H1 (cell line): ENCODE results near the gene AOAH. TPM values are rescaled to one million over a fixed set of nuclear protein-coding genes. Genes with fewer than 3 reads are reported as not detected.

Source experiments
- CTCF ChIA-PET: fragments of 300-600 bp; sonication (Branson Sonifier 250); formaldehyde crosslinking; loops from one replicate; lab custom pipeline; 2021; ENCODE audit not compliant: partially characterized antibody; lab: Charles Lee
- POLR2A ChIA-PET: fragments of 300-600 bp; sonication (Branson Sonifier 250); formaldehyde crosslinking; loops from one replicate; lab custom pipeline; 2021; ENCODE audit warnings: inconsistent platforms; ENCODE audit not compliant: partially characterized antibody; lab: Charles Lee
- DNase-seq, 2 experiments: peaks; one replicate each; pipeline versions ENCODE4 v3.0.0 to v3.0.0-alpha.2; 2010 to 2022; ENCODE audit warnings: low spot score in 2 of 2, low read depth in 1 of 2, mixed read lengths in 1 of 2
- FAIRE-seq: peaks from 2 replicates; lab custom pipeline; 2011; peaks lifted over from hg19 to GRCh38; lab: Jason Lieb, UNC
- H2AFZ ChIP-seq: 2 replicates; pipeline ENCODE4 v1.8.1; 2012; ENCODE audit warnings: low read length, inconsistent platforms
- H2AK5ac ChIP-seq: 2 replicates; pipeline ENCODE4 v1.6.1; 2013; ENCODE audit warnings: low read depth, low read length
- H2BK120ac ChIP-seq: replicated peaks from 2 replicates; pipeline ENCODE3; 2013; ENCODE audit warnings: low read depth, low read length, inconsistent platforms
- H2BK12ac ChIP-seq: 2 replicates; pipeline ENCODE4 v1.6.1; 2013; ENCODE audit warnings: low read depth, low read length
- H2BK15ac ChIP-seq: 2 replicates; pipeline ENCODE4 v1.6.1; 2013; ENCODE audit warnings: low read length
- H2BK20ac ChIP-seq: 2 replicates; pipeline ENCODE4 v1.6.1; 2013; ENCODE audit warnings: low read length
- H2BK5ac ChIP-seq: 2 replicates; pipeline ENCODE4 v1.6.1; 2013; ENCODE audit warnings: low read depth, low read length
- H3K14ac ChIP-seq: 2 replicates; pipeline ENCODE4 v1.6.1; 2013; ENCODE audit warnings: inconsistent platforms; ENCODE audit not compliant: insufficient read length
- H3K18ac ChIP-seq: 2 replicates; pipeline ENCODE4 v1.6.1; 2013; ENCODE audit warnings: low read length; ENCODE audit errors: extremely low read depth
- H3K23ac ChIP-seq: 2 replicates; pipeline ENCODE4 v1.6.1; 2013; ENCODE audit warnings: inconsistent platforms; ENCODE audit not compliant: insufficient read length
- H3K23me2 ChIP-seq: 2 replicates; pipeline ENCODE4 v1.6.1; 2013; ENCODE audit warnings: low read depth, low read length
- H3K27ac ChIP-seq: 2 replicates; pipeline ENCODE4 v1.6.1; 2011; ENCODE audit warnings: low read depth, low read length, inconsistent platforms
- H3K27me3 ChIP-seq, 4 experiments: replicated peaks in 1 of 4; 1 replicate in 1 of 4; 2 replicates in 3 of 4; pipeline versions ENCODE4 v1.6.1 to v1.8.1; 2011 to 2013; ENCODE audit warnings: low read length in 3 of 4, mild to moderate bottlenecking in 3 of 4, inconsistent platforms in 2 of 4, mixed read lengths in 2 of 4, moderate library complexity in 1 of 4; ENCODE audit not compliant: control insufficient read depth in 3 of 4, insufficient read depth in 3 of 4; ENCODE audit errors: extremely low read depth in 1 of 4
- H3K36me3 ChIP-seq, 4 experiments: 2 replicates each; pipeline versions ENCODE4 v1.6.1 to v1.8.1; 2011 to 2013; ENCODE audit warnings: mild to moderate bottlenecking in 4 of 4, low read length in 3 of 4, moderate library complexity in 2 of 4, control low read depth in 1 of 4, inconsistent platforms in 1 of 4; ENCODE audit not compliant: insufficient read depth in 4 of 4, control insufficient read depth in 2 of 4
- H3K4ac ChIP-seq: replicated peaks from 2 replicates; pipeline ENCODE3; 2013; ENCODE audit warnings: low read length, low read depth, mixed read lengths, inconsistent platforms; ENCODE audit not compliant: insufficient read length
- H3K4me1 ChIP-seq, 4 experiments: replicated peaks in 1 of 4; 1 replicate in 1 of 4; 2 replicates in 3 of 4; pipeline versions ENCODE4 v1.6.1 to v1.8.1; 2011 to 2013; ENCODE audit warnings: low read length in 3 of 4, inconsistent platforms in 2 of 4, mixed read lengths in 1 of 4; ENCODE audit not compliant: insufficient read depth in 4 of 4, control insufficient read depth in 3 of 4
- H3K4me2 ChIP-seq, 2 experiments: 2 replicates each; pipeline versions ENCODE4 v1.6.1 to v1.8.1; 2011 to 2013; ENCODE audit warnings: low read depth in 2 of 2, low read length in 2 of 2, control low read depth in 1 of 2, inconsistent platforms in 1 of 2, mild to moderate bottlenecking in 1 of 2; ENCODE audit not compliant: insufficient read depth in 1 of 2
- H3K4me3 ChIP-seq, 4 experiments: fragments of 200-600, 300-600 bp in 1 of 4; sonication (generic), shearing (Covaris generic), sonication (Bioruptor Twin) in 1 of 4; 2 replicates each; pipeline versions ENCODE4 v1.5.1 to v1.8.1; 2011 to 2016; ENCODE audit warnings: low read length in 4 of 4, low read depth in 3 of 4, control low read depth in 2 of 4, inconsistent platforms in 2 of 4, mild to moderate bottlenecking in 2 of 4, mixed read lengths in 1 of 4, moderate library complexity in 1 of 4; ENCODE audit not compliant: insufficient read depth in 2 of 4; ENCODE audit errors: extremely low read depth in 1 of 4
- H3K56ac ChIP-seq: replicated peaks from 2 replicates; pipeline ENCODE3; 2013; ENCODE audit warnings: low read depth, mild to moderate bottlenecking, mixed read lengths, low read length, inconsistent platforms; ENCODE audit not compliant: insufficient read length
- H3K79me1 ChIP-seq: 2 replicates; pipeline ENCODE4 v1.6.1; 2013; ENCODE audit warnings: low read depth, low read length, control low read depth
- H3K79me2 ChIP-seq, 2 experiments: 2 replicates each; pipeline versions ENCODE4 v1.6.1 to v1.8.1; 2012 to 2013; ENCODE audit warnings: low read length in 2 of 2, mild to moderate bottlenecking in 2 of 2, inconsistent platforms in 1 of 2; ENCODE audit not compliant: insufficient read depth in 2 of 2, control insufficient read depth in 1 of 2
- H3K9ac ChIP-seq, 4 experiments: replicated peaks in 1 of 4; 1 replicate in 1 of 4; 2 replicates in 3 of 4; pipeline versions ENCODE4 v1.6.1 to v1.8.1; 2011 to 2013; ENCODE audit warnings: low read depth in 3 of 4, low read length in 3 of 4, control low read depth in 2 of 4, mild to moderate bottlenecking in 2 of 4, moderate library complexity in 2 of 4, inconsistent platforms in 1 of 4; ENCODE audit errors: extremely low read depth in 1 of 4
- H3K9me3 ChIP-seq, 2 experiments: 2 replicates each; pipeline versions ENCODE4 v1.6.1 to v1.8.1; 2012 to 2013; ENCODE audit warnings: mild to moderate bottlenecking in 2 of 2, moderate library complexity in 2 of 2, control low read depth in 1 of 2, inconsistent platforms in 1 of 2, low read depth in 1 of 2, low read length in 1 of 2, mixed read lengths in 1 of 2; ENCODE audit not compliant: insufficient read depth in 2 of 2
- H4K20me1 ChIP-seq, 2 experiments: replicated peaks in 1 of 2; 2 replicates each; pipeline versions ENCODE3 to v1.8.1; 2011 to 2013; ENCODE audit warnings: inconsistent platforms in 2 of 2, low read length in 2 of 2, mild to moderate bottlenecking in 1 of 2; ENCODE audit not compliant: insufficient read depth in 2 of 2, control insufficient read depth in 1 of 2
- H4K5ac ChIP-seq: 2 replicates; pipeline ENCODE4 v1.6.1; 2013; ENCODE audit warnings: low read length, low read depth, mixed read lengths, inconsistent platforms; ENCODE audit not compliant: insufficient read length
- H4K8ac ChIP-seq: 2 replicates; pipeline ENCODE4 v1.8.0; 2013; ENCODE audit warnings: mild to moderate bottlenecking, moderate library complexity, low read length, inconsistent platforms; ENCODE audit not compliant: insufficient read depth; ENCODE audit errors: extremely low read depth
- H4K91ac ChIP-seq: replicated peaks from 2 replicates; pipeline ENCODE3; 2013; ENCODE audit warnings: low read length, mixed read lengths, inconsistent platforms; ENCODE audit not compliant: insufficient read length
- CBX8 ChIP-seq: fragments of 300-800, 300-1000 bp; sonication (generic); IDR thresholded peaks from 2 replicates; pipeline ENCODE4 v1.7.1; 2016; ENCODE audit warnings: low read depth, low read length, borderline replicate concordance
- MAX ChIP-seq: IDR thresholded peaks from 2 replicates; pipeline ENCODE4 v1.6.1; 2012; ENCODE audit warnings: inconsistent platforms
- RFX5 ChIP-seq: IDR thresholded peaks from 2 replicates; pipeline ENCODE4 v1.6.1; 2011; ENCODE audit warnings: low read depth, low read length, improper control_type of control experiment, borderline replicate concordance
- YY1 ChIP-seq: IDR thresholded peaks from 2 replicates; pipeline ENCODE4 v1.6.1; 2011; ENCODE audit warnings: low read depth, mild to moderate bottlenecking, low read length
- WGBS, 2 experiments: shearing (Covaris generic) in 1 of 2; methylation state at CpG; one replicate each; pipeline versions ENCODE4 v1.1.6 to v1.1.7; 2013 to 2015; ENCODE audit warnings: low lambda C conversion rate in 2 of 2, mixed read lengths in 2 of 2, inconsistent platforms in 1 of 2, low coverage in 1 of 2, missing lambda C conversion rate in 1 of 2; ENCODE audit not compliant: insufficient replicate concordance in 2 of 2, insufficient coverage in 1 of 2, insufficient read length in 1 of 2; ENCODE audit errors: extremely low coverage in 1 of 2, missing lambda C conversion rate in 1 of 2; 5-methylcytosine and 5-hydroxymethylcytosine counted together
- polyA plus RNA-seq, 7 experiments: library from polyadenylated mRNA; depleted of rRNA in 3 of 7; stranded (reverse) in 5 of 7; unstranded in 2 of 7; fragments of >200 nt in 5 of 7; fragments of 200-250 nt in 2 of 7; gene quantifications; 1 replicate in 5 of 7; 2 replicates in 1 of 7; 4 replicates in 1 of 7; pipeline versions ENCODE4 v1.2.1 to v1.2.3, GENCODE V29; 2011 to 2013; ENCODE audit warnings: missing spikeins in 2 of 7, mixed read lengths in 2 of 7
- total RNA-seq: library from RNA; stranded (reverse); fragmentation: NEBNext Ultra II Directional; extraction: Animal tissue kit (Norgen Biotek cat#: 25700); gene quantifications from 2 replicates; pipeline ENCODE4 v1.2.1, GENCODE V29; 2021

Gene AOAH
- total and polyA plus RNA-seq, 2 of the 8 experiments (the other 6 are each of a cell fraction or from before 2014, with no cell fraction given), result 0.08 TPM; not detected in 1

GRCh38 chr7:36468370-36469101, 255.8 kb downstream of the AOAH start:
- Histone ChIP-seq H2BK5ac (no peak overlapping the region), H2BK120ac (no peak overlapping the region), H3K4me3 (no peak overlapping the region), H4K5ac (no peak overlapping the region), H3K79me1 (no peaks in the 10 kb centered on the region), H3K56ac (no peak overlapping the region), H3K79me2 (no peaks in the 10 kb centered on the region), H4K8ac (no peak overlapping the region), H4K91ac (no peak overlapping the region), H2AFZ (no peak overlapping the region), H4K20me1 (no peaks in the 10 kb centered on the region), H3K4ac (no peak overlapping the region), H2BK20ac (no peak overlapping the region), H3K27me3 (no peaks in the 10 kb centered on the region), H3K4me2 (no peak overlapping the region), H3K27ac (no peak overlapping the region), H2AK5ac (no peak overlapping the region), H3K18ac (no peak overlapping the region), H3K36me3 (no peaks in the 10 kb centered on the region), H3K4me1 (no peaks in the 10 kb centered on the region), H3K9me3 (no peaks in the 10 kb centered on the region; a peak in 1 of 4 replicates), H3K14ac (no peak overlapping the region), H3K9ac (no peak overlapping the region), H2BK15ac (no peak overlapping the region), H3K23ac (no peak overlapping the region), H3K23me2 (no peaks in the 10 kb centered on the region), H2BK12ac (no peak overlapping the region)
- ChIA-PET POLR2A (no interaction called here), CTCF (interaction anchor here (1.2 to 1.8 kb wide), 3 partner anchors 20 to 198 kb away, joined by 3 to 5 read pairs (median 4); no protein-coding TSS in a partner anchor)
- DNase-seq (no peak), FAIRE-seq (no peak)
- 85% methylated on average over 2 of the region's 2 CpGs; no CpG with 5 or more reads in 1 of the 2 experiments for WGBS, 2 experiments
- TF ChIP-seq MAX, result no peak
- TF ChIP-seq RFX5, result no peak
- TF ChIP-seq CBX8, result no peak
- no peak for TF ChIP-seq YY1
